Omental fat pad (tissue), 4 donors: ENCODE measurements around the gene TP53I13. TPM values are rescaled to one million over a fixed set of nuclear protein-coding genes. Genes with fewer than 3 reads are reported as not detected.

Experiments
- ATAC-seq: fragments of 150-250 bp; one replicate; pipeline ENCODE4 v1.9.1; 2016; ENCODE audit warnings: mild to moderate bottlenecking, moderate library complexity; ENCODE audit not compliant: low FRiP score
- DNase-seq: peaks from one replicate; pipeline ENCODE4 v3.0.0-alpha.2; 2019; ENCODE audit warnings: low spot score
- total RNA-seq, 4 donors: library from RNA; depleted of rRNA; stranded (reverse); fragments of >200 nt; gene quantifications; one replicate each; pipeline ENCODE4 v1.1.0, GENCODE V29; 2016
- TF ChIP-seq, protein P1 (sequence below), 3 donors: fragments of 450-650 bp; IDR thresholded peaks; one replicate each; pipeline ENCODE4 v1.5.1; 2016 to 2017; ENCODE audit warnings: antibody characterized with exemption in 3 of 3, mild to moderate bottlenecking in 3 of 3, moderate library complexity in 2 of 3

The TP53I13 gene
- total RNA-seq, 4 donors from 2014 or later, result 65.0 to 122 (median 72.6) TPM

DNA sequence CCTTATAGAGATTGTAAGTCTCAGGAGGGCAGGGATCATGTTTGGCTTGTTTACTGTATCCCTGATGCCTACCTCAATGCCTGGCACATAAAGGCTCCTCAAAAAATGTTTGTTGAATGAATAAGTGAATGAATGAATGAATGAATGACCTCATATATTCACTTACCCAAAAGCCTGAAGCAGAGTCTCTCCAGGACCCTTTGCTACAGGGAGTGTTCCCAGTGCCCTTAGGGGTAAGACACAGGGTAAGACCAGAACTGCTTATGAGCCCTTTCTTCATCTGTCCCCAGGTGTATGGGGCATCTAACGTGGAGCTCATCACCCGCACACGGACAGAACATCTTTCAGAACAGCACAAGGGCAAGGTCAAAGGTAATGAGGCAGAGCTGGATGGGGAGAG lies 41.9 kb downstream of the TP53I13 start:
- ATAC-seq (no peak), DNase-seq (no peak)
- TF ChIP-seq, protein P1, sequence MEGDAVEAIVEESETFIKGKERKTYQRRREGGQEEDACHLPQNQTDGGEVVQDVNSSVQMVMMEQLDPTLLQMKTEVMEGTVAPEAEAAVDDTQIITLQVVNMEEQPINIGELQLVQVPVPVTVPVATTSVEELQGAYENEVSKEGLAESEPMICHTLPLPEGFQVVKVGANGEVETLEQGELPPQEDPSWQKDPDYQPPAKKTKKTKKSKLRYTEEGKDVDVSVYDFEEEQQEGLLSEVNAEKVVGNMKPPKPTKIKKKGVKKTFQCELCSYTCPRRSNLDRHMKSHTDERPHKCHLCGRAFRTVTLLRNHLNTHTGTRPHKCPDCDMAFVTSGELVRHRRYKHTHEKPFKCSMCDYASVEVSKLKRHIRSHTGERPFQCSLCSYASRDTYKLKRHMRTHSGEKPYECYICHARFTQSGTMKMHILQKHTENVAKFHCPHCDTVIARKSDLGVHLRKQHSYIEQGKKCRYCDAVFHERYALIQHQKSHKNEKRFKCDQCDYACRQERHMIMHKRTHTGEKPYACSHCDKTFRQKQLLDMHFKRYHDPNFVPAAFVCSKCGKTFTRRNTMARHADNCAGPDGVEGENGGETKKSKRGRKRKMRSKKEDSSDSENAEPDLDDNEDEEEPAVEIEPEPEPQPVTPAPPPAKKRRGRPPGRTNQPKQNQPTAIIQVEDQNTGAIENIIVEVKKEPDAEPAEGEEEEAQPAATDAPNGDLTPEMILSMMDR (IDR thresholded peaks at IDR 0.05), result no peak

DNA sequence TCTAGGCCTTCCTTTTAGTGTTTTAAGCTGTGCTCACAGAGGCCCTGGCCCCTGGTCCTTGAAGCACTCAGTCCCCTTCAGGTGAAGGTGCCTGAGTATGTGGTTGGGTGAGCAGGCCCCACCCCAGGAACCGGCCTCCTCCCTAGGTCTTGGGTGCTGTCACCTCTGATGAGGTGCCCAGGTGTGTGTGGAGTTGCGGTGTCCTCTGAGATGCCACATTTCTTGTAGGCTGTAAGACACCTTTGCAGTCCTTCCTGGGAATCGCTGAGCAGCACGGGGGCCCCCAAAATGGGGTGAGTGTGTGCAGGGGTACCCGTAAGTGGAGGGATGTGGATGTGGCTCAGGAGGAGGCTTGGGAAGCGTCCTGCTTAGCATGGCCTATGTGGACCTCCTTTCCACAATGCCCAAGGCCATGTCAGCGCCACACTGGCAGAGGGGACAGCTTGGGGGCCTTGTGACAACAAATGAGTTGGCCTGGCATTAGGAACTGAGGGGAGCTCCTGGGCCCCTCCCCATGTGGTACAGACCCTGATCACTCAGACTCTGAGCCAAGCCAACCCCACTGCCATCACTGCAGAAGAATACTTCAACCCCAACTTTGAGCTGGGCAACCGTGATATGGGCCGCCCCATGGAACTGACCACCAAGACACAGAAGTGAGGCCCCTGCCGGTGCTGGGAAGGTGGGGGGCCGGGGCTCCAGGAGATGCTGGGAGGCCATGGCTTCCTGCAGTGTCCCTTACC lies 43.0 kb downstream of the TP53I13 start:
- TF ChIP-seq, protein P1 (IDR thresholded peaks at IDR 0.05), result no peak
- no peak for DNase-seq
- ATAC-seq, result no peak

DNA sequence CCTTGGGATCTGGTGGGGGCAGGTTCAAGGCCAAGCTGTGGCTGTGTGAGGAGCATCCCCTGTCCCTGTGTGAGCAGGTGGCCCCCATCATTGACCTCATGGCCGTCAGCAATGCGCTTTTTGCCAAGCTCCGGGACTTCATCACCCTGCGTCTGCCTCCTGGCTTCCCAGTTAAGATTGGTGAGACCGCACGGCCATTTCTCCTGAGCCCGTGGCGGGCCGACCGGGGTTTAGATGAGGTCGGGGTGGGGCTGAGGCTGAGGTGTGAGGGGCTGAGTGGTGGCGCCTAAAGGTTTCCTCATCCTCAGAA lies 43.5 kb downstream of the TP53I13 start:
- ATAC-seq, result no peak
- no peak for DNase-seq

DNA sequence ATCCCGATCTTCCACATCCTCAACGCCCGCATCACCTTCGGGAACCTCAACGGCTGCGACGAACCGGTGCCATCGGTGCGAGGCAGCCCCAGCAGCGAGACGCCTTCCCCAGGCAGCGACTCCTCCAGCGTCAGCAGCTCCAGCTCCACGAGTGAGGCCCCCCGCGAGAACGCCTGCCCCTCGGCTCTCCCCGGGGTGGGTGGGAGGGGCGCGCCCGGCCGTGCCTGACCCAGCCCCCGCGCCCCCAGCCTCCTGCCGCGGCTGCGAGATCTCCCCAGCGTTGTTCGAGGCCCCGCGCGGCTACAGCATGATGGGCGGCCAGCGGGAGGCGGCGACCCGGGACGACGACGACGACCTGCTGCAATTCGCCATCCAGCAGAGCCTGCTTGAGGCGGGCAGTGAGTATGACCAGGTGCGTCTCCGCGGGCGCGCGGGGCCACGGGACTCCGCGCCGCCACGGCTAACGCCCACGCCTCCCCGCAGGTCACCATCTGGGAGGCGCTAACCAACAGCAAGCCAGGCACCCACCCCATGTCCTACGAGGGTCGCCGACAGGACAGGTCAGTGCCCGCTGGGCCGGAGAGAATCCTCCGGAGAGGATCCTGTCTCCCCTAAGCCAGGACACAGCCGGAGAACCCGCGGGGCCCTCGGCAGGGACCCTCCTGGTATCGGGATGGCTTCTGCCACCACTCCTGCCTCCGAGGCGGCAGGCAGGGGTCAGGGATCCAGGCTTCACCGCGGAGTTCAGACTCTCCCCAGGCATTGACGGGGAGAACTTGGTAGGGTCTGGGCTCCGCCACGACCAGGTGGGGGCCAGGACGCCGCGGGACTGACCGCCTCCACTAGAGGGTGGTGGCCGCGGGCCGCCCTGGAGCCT lies 44.1 kb downstream of the TP53I13 start:
- ATAC-seq (no peak), DNase-seq (no peak)
- TF ChIP-seq, protein P1 (IDR thresholded peaks at IDR 0.05), result no peak

More for the DNA sequence above, 43.5 kb downstream of the TP53I13 start:
- TF ChIP-seq, protein P1 (IDR thresholded peaks at IDR 0.05), result no peak

DNA sequence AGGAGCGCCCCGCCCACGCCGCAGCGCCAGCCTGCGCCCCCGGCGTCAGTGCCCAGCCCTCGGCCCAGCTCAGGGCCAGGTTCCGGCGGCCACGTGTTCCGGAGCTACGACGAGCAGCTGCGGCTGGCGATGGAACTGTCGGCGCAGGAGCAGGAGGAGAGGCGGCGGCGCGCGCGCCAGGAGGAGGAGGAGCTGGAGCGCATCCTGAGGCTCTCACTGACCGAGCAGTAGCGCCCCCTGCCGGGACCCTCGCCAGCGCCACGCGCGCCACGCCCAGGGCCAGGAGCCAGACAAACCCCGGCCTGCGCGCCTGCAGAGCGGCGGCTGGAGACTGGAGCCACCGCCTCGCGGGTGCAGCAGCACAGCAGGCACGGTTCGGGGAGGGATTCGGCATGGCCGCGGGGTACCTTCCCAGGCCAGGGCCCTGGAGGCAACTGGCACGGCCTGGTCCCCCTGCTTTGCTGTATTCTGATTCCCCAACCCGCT lies 44.9 kb downstream of the TP53I13 start:
- ATAC-seq, result peak; percentile 50
- TF ChIP-seq, protein P1 (IDR thresholded peaks at IDR 0.05), result peak in 2 of 3 donors; percentile 55 to 75
- DNase-seq, result peak; percentile 97

DNA sequence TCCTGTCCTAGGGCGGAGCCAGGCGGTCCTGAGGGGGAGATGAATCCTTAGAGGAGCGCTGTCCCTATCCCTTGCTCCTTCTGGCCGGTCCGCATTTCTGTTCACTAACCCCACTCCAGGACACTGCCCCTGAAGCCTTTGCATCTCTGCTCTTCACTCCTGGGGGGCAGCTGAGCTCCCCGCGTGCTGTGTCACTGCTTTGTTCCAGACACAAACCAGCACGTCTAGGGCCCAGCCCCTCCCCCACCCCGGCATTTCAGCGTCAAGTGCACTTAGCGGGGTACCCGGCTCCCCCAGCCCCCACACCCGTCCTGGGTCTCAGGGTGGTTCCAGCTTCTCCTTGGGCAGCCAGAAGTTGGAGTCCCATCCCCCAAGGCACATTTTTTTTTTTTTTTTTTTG lies 45.4 kb downstream of the TP53I13 start:
- DNase-seq (no peak), ATAC-seq (no peak)
- TF ChIP-seq, protein P1 (IDR thresholded peaks at IDR 0.05), result no peak
